Activated CD8-positive, alpha-beta T cell treated with anti-CD3 and anti-CD28 coated beads, Interleukin-2, amount 10 ng/mL, durations not matched to agents 7 days and 5 days (primary cell): ENCODE measurements around the gene PTPRF. TPM values are rescaled to one million over a fixed set of nuclear protein-coding genes. Genes with fewer than 3 reads are reported as not detected.

Source experiments
- ATAC-seq: fragments of 150-1000 bp; cut with Tn5 transposase; one replicate; pipeline ENCODE4 v1.10.0; 2021; ENCODE audit warnings: moderate library complexity
- CTCF ChIA-PET: fragments of 350-600 bp; sonication (Branson Sonifier 250); formaldehyde crosslinking; loops from one replicate; lab custom pipeline; 2021; ENCODE audit warnings: antibody characterized with exemption; lab: Charles Lee
- POLR2A ChIA-PET: fragments of 350-600 bp; sonication (Branson Sonifier 250); formaldehyde crosslinking; loops from one replicate; lab custom pipeline; 2021; ENCODE audit warnings: antibody characterized with exemption; lab: Charles Lee
- DNase-seq: peaks from one replicate; pipeline ENCODE4 v3.0.0-alpha.2; 2020
- H3K27ac Mint-ChIP-seq: one replicate; pipeline ENCODE4 v1.8.0; 2021; ENCODE audit warnings: mild to moderate bottlenecking, mixed read lengths
- H3K27me3 Mint-ChIP-seq: one replicate; pipeline ENCODE4 v1.8.0; 2021; ENCODE audit warnings: low read depth, mixed read lengths
- H3K36me3 Mint-ChIP-seq: one replicate; pipeline ENCODE4 v1.8.0; 2021; ENCODE audit warnings: low read depth, mixed read lengths
- H3K4me1 Mint-ChIP-seq: one replicate; pipeline ENCODE4 v1.8.0; 2021; ENCODE audit warnings: low read depth, mixed read lengths
- H3K4me3 Mint-ChIP-seq: one replicate; pipeline ENCODE4 v1.8.0; 2021; ENCODE audit warnings: mild to moderate bottlenecking, mixed read lengths
- H3K9me3 Mint-ChIP-seq: one replicate; pipeline ENCODE4 v1.8.0; 2022; ENCODE audit warnings: mixed read lengths; ENCODE audit not compliant: insufficient read depth
- total RNA-seq, 2 experiments: library from RNA; stranded (reverse); gene quantifications; one replicate each; pipeline ENCODE4 v1.2.3, GENCODE V29; 2021

The PTPRF gene
- total RNA-seq, 2 experiments from 2014 or later: 0.61 to 0.65 TPM

DNA sequence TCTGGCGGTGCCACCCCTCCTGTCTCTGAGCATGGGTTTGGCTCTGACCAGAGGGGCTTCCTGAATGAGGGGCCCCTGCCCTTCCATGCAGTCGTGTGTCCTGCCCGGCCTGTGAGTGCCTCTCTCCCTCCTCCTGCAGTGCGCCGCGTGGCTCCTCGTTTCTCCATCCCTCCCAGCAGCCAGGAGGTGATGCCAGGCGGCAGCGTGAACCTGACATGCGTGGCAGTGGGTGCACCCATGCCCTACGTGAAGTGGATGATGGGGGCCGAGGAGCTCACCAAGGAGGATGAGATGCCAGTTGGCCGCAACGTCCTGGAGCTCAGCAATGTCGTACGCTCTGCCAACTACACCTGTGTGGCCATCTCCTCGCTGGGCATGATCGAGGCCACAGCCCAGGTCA lies 57.9 kb downstream of the PTPRF start:
- ChIA-PET CTCF (no interaction called here), POLR2A (no interaction called here)
- Mint-ChIP-seq H3K4me3 (no peak overlapping the region), H3K27ac (no peak overlapping the region), H3K27me3 (no peaks in the 10 kb centered on the region), H3K4me1 (no peaks in the 10 kb centered on the region), H3K9me3 (no peaks in the 10 kb centered on the region), H3K36me3 (no peaks in the 10 kb centered on the region)
- no peak for ATAC-seq
- no peak for DNase-seq

DNA sequence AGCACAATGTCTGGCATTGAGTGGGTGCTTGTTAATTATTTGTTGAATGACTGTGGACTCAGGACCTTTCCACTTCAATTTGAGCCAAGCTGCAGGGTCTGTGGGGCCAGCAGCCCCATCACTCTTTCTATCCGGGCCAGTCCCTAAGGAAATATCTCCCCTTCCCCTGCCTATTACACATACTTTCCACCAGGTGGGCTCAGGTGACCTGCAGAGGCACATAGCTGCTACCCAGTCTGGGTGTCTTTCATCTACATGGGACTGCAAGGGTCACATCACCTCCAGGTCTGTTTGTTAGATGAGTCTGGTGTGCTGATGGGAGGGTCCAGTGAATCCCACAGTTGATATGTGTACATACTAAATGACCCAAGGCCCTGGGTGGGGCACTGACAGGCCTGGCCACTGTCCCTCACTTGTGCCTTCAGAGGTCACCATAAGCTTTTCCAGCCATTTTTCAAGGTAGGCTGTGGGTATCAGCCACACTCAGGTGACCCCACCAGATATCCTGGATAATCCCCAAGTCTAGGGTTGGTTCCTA lies 59.8 kb downstream of the PTPRF start:
- H3K9me3 Mint-ChIP-seq: no peaks in the 10 kb centered on the region
- H3K36me3 Mint-ChIP-seq: no peaks in the 10 kb centered on the region
- ATAC-seq (peak; percentile 20), DNase-seq (no peak)
- POLR2A ChIA-PET: no interaction called here
- H3K27me3 Mint-ChIP-seq: no peaks in the 10 kb centered on the region
- H3K27ac Mint-ChIP-seq: no peak overlapping the region
- no peak overlapping the region for H3K4me3 Mint-ChIP-seq
- CTCF ChIA-PET: no interaction called here
- no peaks in the 10 kb centered on the region for H3K4me1 Mint-ChIP-seq

DNA sequence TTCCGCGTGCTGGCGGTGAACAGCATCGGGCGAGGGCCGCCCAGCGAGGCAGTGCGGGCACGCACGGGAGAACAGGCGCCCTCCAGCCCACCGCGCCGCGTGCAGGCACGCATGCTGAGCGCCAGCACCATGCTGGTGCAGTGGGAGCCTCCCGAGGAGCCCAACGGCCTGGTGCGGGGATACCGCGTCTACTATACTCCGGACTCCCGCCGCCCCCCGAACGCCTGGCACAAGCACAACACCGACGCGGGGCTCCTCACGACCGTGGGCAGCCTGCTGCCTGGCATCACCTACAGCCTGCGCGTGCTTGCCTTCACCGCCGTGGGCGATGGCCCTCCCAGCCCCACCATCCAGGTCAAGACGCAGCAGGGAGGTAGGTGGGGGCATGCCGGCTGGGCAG lies 60.5 kb downstream of the PTPRF start:
- CTCF ChIA-PET: no interaction called here
- no peak for ATAC-seq
- no peak for DNase-seq
- POLR2A ChIA-PET: no interaction called here
- Mint-ChIP-seq H3K27ac (no peak overlapping the region), H3K4me1 (no peaks in the 10 kb centered on the region), H3K4me3 (no peak overlapping the region), H3K27me3 (no peaks in the 10 kb centered on the region), H3K36me3 (no peaks in the 10 kb centered on the region), H3K9me3 (no peaks in the 10 kb centered on the region)

DNA sequence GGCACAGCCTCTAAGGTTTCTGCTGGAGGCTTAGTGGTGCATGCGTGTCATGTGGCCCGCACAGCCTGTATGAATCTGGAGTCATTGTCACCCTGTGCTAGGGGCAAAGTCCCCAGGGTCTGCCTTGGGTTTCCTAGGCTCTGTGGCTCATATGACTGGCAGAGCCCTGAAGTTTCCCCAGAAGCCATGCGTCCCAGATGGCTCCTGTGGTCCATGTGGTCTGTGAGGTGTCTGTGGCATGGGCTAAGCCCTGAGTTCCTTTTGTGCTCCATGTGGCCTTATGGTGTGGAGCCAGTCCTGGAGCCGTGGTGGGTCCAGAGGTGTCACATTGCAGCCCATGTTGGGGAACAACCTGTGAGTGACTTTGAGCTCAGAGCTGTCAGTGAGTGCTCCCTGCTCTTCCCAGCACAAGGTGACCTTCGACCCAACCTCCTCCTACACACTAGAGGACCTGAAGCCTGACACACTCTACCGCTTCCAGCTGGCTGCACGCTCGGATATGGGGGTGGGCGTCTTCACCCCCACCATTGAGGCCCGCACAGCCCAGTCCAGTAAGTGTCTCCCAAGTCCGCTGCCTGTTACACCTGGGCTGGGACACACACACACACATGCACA lies 61.5 kb downstream of the PTPRF start:
- H3K4me1 Mint-ChIP-seq: no peaks in the 10 kb centered on the region

DNA sequence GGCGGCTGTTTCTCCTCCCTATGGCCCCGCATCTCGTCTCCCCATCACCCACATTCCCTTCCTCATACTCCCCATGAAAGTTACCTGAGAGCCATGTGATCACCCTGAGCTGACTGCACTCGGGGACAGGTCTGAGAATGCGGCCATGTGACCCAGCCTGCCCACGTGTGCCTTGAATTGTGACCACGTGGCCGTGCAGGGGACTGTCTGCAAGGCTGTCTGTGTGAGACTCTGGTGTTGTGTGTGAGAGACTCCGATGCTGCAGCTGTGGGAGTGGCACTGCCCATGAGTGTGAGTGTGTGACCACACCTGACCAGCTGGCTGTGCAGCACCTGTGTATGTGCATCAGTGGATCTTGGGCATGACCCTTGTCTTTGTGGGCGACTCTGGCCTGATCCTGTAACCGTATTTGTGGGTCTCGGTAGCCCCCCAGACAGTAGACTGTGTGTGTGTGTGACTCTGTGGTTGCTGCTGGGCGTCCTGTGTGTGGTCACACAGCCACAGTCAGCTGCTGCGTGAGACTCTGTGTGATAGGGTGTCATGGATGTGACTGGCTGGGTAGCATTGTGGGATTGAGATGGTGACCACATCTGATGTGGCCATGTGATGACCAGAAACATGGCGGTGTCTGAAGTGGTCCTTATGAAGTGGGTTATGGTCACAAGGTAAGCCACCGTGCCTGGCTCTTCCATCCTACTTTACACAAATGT lies 62.4 kb downstream of the PTPRF start:
- no peak overlapping the region for H3K27ac Mint-ChIP-seq
- ChIA-PET POLR2A (interaction anchor here (1.0 kb wide), 1 partner anchor 37 kb away, joined by 3 read pairs; no protein-coding TSS in a partner anchor), CTCF (no interaction called here)
- no peak for ATAC-seq
- H3K4me1 Mint-ChIP-seq: no peaks in the 10 kb centered on the region
- H3K27me3 Mint-ChIP-seq: no peaks in the 10 kb centered on the region
- no peaks in the 10 kb centered on the region for H3K9me3 Mint-ChIP-seq
- DNase-seq: no peak
- no peaks in the 10 kb centered on the region for H3K36me3 Mint-ChIP-seq
- H3K4me3 Mint-ChIP-seq: no peak overlapping the region

More for the DNA sequence above, 61.5 kb downstream of the PTPRF start:
- Mint-ChIP-seq H3K27me3 (no peaks in the 10 kb centered on the region), H3K9me3 (no peaks in the 10 kb centered on the region), H3K27ac (no peak overlapping the region), H3K4me3 (no peak overlapping the region), H3K36me3 (no peaks in the 10 kb centered on the region)
- no peak for ATAC-seq
- no peak for DNase-seq
- ChIA-PET CTCF (no interaction called here), POLR2A (no interaction called here)

DNA sequence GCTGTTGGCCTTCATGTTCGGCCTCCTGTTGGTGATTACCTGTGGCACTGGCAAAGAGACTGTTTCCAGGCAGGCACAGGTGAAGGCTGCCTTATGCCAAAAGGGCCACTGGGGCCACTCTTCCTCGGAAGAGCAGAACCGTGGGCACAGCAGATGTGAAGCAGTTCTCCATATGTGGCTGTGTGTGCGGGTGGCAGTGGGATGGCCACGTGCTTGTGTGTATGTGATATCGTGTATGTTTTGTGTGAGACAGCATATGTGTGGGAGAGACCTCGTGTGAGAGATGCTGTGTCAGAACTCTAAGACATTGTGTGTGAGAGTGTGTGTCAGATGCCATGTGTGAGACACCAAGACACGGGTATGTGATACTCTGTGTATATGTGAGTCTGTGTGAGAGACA lies 65.9 kb downstream of the PTPRF start:
- DNase-seq (no peak), ATAC-seq (no peak)
- no peak overlapping the region for H3K4me3 Mint-ChIP-seq
- POLR2A ChIA-PET: interaction anchor here (0.6 kb wide), 1 partner anchor 1982 kb away, joined by 3 read pairs; no protein-coding TSS in a partner anchor
- no peaks in the 10 kb centered on the region for H3K27me3 Mint-ChIP-seq
- H3K36me3 Mint-ChIP-seq: no peaks in the 10 kb centered on the region
- H3K9me3 Mint-ChIP-seq: no peaks in the 10 kb centered on the region
- CTCF ChIA-PET: no interaction called here
- H3K4me1 Mint-ChIP-seq: no peaks in the 10 kb centered on the region
- no peak overlapping the region for H3K27ac Mint-ChIP-seq

DNA sequence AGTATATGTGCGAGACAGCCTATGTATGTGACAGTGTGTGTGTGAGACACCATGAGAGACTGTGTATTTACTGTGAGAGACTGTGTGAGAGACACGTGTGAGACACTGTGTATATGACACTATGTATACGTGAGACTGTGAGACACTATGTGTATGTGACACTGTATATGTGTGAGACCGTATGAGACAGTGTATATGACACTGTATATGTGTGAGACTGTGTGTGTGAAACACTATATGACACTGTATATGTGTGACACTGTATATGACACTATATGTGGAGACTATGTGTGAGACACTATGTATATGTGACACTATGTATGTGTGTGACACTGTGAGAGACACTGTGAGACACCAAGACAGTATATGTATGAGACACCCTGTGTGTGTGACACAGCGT lies 66.3 kb downstream of the PTPRF start:
- no peaks in the 10 kb centered on the region for H3K36me3 Mint-ChIP-seq
- no peaks in the 10 kb centered on the region for H3K27me3 Mint-ChIP-seq
- no peak for ATAC-seq

DNA sequence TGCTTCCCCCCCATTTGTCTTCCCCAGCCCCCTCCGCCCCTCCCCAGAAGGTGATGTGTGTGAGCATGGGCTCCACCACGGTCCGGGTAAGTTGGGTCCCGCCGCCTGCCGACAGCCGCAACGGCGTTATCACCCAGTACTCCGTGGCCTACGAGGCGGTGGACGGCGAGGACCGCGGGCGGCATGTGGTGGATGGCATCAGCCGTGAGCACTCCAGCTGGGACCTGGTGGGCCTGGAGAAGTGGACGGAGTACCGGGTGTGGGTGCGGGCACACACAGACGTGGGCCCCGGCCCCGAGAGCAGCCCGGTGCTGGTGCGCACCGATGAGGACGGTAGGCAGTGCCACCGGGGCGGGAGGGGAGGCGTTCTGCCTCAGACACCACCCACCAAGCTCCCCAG lies 67.0 kb downstream of the PTPRF start:
- H3K4me1 Mint-ChIP-seq: no peaks in the 10 kb centered on the region
- H3K9me3 Mint-ChIP-seq: no peaks in the 10 kb centered on the region
- no peaks in the 10 kb centered on the region for H3K27me3 Mint-ChIP-seq
- no peaks in the 10 kb centered on the region for H3K36me3 Mint-ChIP-seq
- ChIA-PET CTCF (no interaction called here), POLR2A (no interaction called here)
- H3K4me3 Mint-ChIP-seq: no peak overlapping the region
- DNase-seq: no peak
- ATAC-seq: no peak
- H3K27ac Mint-ChIP-seq: no peak overlapping the region

More for the DNA sequence above, 66.3 kb downstream of the PTPRF start:
- Mint-ChIP-seq H3K4me3 (no peak overlapping the region), H3K9me3 (no peaks in the 10 kb centered on the region), H3K27ac (no peak overlapping the region), H3K4me1 (no peaks in the 10 kb centered on the region)
- no peak for DNase-seq
- POLR2A ChIA-PET: no interaction called here
- CTCF ChIA-PET: no interaction called here

DNA sequence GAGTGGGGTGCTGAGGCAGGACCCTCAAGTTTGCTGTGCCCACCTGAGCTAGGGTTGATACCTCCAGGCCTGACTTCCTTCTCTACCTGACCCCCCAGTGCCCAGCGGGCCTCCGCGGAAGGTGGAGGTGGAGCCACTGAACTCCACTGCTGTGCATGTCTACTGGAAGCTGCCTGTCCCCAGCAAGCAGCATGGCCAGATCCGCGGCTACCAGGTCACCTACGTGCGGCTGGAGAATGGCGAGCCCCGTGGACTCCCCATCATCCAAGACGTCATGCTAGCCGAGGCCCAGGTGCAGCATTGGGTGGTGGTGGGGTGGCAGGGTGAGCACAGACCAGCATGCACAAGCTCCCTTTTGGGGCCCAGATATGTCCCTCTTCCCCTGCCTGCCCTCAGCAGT lies 67.9 kb downstream of the PTPRF start:
- no peaks in the 10 kb centered on the region for H3K9me3 Mint-ChIP-seq
- no peak overlapping the region for H3K27ac Mint-ChIP-seq
- ChIA-PET POLR2A (no interaction called here), CTCF (no interaction called here)
- H3K27me3 Mint-ChIP-seq: no peaks in the 10 kb centered on the region
- ATAC-seq (no peak), DNase-seq (no peak)
- H3K36me3 Mint-ChIP-seq: no peaks in the 10 kb centered on the region
- H3K4me3 Mint-ChIP-seq: no peak overlapping the region
- H3K4me1 Mint-ChIP-seq: no peaks in the 10 kb centered on the region

DNA sequence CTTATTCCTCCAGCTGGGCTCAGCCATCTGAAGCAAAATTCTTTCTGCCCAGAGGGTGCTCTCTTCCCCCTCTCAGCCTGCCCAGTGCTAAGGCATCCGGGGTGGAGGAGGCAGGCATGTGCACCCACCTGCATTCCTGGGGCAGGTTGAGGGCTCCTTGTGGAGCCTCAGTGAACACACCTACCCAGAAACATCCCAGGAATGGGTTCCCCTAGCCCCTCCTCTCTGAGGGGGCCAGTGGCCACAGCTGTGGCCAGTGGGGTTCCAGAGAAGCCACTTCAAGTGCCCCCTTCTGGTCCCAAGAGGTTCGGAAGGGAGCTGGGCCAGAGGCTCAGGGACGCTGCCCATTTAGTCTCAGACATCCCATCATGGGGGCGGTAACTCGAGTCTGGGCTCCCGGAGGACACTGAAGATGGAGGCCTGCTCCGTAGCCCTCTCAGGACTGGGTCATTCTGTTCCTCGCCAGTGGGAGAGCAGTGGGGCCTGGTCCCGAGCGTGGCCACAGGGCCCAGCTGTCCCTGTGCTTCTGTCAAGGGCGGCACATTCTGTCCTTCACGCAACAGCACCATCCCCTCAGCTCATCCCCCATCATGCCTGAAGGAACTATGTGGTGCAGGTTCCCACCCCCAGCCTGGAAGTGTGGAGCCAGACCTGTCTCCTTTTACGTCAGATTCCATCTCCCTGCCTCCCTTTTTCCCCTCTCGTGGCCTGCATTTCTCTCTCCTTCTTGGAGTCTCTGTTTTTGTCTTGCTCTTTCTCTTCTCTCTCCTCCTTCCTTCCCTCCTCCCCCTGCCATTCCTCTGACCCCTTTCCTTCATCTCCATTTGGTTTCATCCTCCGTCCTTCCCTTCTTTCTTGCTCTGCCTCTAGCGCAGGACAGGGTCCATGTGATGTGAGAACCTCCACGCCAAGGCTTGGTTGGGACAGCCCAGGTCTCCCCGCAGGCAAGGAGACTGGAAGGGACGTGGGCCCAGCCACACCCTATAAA lies 69.6 kb downstream of the PTPRF start:
- no peaks in the 10 kb centered on the region for H3K4me1 Mint-ChIP-seq
- no peak overlapping the region for H3K4me3 Mint-ChIP-seq
- H3K27ac Mint-ChIP-seq: peak overlapping the region; percentile 50
- ChIA-PET CTCF (no interaction called here), POLR2A (no interaction called here)
- DNase-seq (no peak), ATAC-seq (no peak)
- H3K36me3 Mint-ChIP-seq: no peaks in the 10 kb centered on the region
- H3K9me3 Mint-ChIP-seq: no peaks in the 10 kb centered on the region
- no peaks in the 10 kb centered on the region for H3K27me3 Mint-ChIP-seq

DNA sequence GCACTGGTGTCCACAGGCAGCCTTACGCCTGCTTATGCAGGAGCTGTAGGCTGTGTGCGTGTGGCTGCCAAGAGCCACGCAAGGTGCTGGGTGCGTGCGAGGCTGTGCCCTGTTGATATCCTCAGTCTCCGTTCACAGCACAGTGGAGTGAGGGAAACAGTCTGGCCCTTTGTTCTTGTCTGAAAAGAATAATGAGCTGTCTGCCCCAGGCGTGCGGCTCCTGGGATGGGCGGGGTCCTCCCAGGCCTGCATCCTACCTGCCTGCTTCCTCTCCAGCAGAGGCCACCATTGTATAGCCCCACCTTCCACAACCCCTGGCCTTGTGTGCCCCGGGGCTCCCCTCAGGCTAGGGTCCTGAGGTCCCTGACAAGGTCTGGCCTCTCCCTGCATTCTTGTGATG lies 72.3 kb downstream of the PTPRF start:
- ATAC-seq (no peak), DNase-seq (no peak)
- Mint-ChIP-seq H3K4me1 (no peaks in the 10 kb centered on the region), H3K36me3 (no peaks in the 10 kb centered on the region), H3K27ac (no peak overlapping the region), H3K4me3 (no peak overlapping the region), H3K27me3 (no peaks in the 10 kb centered on the region), H3K9me3 (no peaks in the 10 kb centered on the region)
- ChIA-PET CTCF (no interaction called here), POLR2A (no interaction called here)

DNA sequence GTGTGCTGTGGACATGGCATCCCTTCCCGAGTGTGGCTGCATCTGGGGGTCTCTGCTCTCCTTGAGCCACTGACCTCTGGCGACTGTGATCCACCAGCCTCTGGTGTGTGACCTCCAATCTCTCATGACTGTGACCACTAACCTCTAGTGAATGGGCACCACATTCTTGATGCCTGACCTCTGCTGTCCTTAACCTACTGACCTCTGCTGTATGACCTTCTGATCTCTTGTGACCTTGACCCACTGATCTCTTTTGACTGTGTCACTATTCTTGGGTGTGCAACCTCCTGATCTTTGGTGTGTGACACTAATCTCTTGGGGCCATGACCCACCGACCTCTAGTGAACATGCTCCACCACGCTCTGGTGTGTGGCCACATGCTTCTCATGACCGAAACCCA lies 73.5 kb downstream of the PTPRF start:
- ChIA-PET CTCF (no interaction called here), POLR2A (no interaction called here)
- H3K4me1 Mint-ChIP-seq: no peaks in the 10 kb centered on the region
- no peak overlapping the region for H3K27ac Mint-ChIP-seq
- H3K27me3 Mint-ChIP-seq: no peaks in the 10 kb centered on the region
- no peaks in the 10 kb centered on the region for H3K9me3 Mint-ChIP-seq
- ATAC-seq (no peak), DNase-seq (no peak)
- no peaks in the 10 kb centered on the region for H3K36me3 Mint-ChIP-seq
- no peak overlapping the region for H3K4me3 Mint-ChIP-seq
